HG03108 (cell line): ENCODE measurements around the gene TCN2.
"Not testable (repeated sequence)": the region's sequence is repeated elsewhere in the genome, so short reads cannot be mapped to it uniquely, and the experiment has no call there.

ENCODE experiments used
- ATAC-seq: cut with Tn5 transposase; IDR thresholded peaks from one replicate; pipeline ENCODE4 v1.9.1; 2021; ENCODE audit warnings: moderate library complexity; ENCODE audit not compliant: unreplicated experiment

TCN2 gene

DNA sequence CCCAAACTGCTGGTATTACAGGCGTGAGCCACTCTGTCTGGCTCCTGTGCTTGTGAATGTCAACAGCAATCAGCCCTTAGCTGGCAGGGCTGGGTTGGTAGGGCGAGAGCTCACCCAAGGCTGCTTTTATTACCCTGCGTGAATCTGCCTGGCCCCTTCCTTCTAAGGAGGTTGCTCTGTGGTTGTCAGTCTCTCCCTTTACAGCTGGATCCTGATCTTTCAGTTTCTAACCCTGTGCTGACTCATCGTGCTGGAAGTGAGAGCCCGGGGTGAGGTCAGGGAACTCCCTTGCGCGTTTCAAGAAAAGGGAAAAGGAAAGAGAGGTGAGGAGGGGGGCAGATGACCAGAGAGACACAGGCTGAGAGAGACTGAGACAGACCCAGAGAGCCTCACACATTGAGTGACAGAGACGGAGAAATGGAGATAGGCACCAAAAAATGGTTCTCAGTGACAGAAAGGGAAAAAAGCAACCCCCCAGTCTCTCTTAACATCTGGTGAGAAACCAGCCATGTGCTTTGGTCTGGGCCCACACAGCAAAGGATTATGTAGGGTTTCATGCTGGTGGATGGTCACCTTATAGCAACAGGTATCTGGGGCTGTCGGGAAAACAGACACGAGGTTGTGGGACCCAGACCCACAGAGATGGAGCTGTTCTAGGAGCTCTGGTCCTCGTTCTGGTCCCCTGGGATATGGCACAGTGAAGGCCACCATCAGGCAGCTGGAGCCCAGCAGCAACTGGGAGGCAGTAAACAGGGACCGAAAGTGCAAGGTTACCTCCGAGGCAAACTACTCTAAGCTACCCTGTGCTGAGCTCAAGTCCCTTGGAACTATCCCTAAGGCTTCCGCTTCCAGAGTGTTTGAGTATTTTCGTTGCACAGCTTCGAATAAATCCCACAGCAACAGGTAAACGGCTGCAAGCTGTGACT, 2.5 kb downstream of the TCN2 start:
- ATAC-seq, result peak; percentile 37

DNA sequence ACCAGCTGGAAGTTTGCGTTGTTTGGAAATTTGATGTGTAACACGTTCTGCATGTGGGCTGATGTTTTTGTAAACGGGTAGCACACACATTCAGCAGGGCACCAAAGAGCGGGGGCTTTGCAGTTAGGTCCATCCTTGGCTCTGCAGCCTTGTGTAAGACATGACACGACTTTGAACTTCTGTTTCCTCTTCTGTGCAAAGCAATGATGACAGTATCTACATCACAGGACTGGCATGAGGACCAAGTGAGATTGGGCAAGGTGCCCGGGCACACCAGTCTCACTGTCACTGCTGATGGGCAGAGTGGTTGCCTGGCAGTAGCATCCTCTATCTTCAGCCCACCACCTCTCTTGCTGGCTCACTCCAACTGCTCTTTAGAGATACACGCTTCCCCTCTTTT, 3.3 kb downstream of the TCN2 start:
- no peak for ATAC-seq

GRCh38 chr22:30611197-30611596, 4.2 kb downstream of the TCN2 start:
- ATAC-seq, result no peak

DNA sequence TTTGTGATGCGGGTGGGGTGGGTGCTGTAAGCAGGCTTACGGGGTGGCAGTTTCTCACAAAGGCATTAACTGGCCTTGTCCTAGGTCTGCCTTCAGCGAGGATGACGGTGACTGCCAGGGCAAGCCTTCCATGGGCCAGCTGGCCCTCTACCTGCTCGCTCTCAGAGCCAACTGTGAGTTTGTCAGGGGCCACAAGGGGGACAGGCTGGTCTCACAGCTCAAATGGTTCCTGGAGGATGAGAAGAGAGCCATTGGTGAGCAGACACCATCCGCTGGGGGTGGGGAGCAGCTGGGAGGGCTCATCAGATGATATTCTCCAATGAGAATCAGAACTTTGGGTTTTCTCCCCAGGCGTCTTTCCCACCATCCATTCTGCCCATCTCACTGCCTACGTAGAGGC, 5.8 kb downstream of the TCN2 start:
- ATAC-seq, result no peak

- ATAC-seq, result no peak
Measured at GRCh38 chr22:30614268-30614667, 7.3 kb downstream of the TCN2 start.

GRCh38 chr22:30614879-30615278, 7.9 kb downstream of the TCN2 start:
- ATAC-seq, result no peak

DNA sequence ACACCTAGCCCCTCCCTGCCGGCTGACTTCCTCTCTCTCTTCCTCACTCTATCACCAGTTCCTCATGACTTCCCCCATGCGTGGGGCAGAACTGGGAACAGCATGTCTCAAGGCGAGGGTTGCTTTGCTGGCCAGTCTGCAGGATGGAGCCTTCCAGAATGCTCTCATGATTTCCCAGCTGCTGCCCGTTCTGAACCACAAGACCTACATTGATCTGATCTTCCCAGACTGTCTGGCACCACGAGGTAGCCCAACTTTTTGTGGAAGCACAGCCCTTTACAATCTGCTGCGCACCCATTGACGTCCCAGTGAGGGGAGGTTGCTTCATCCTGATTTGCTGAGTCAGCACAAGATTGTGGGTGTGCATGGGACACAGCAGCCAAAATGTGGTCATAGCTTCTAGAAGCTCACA, 8.6 kb downstream of the TCN2 start:
- no peak for ATAC-seq

- ATAC-seq, result no peak
Measured at GRCh38 chr22:30617819-30618218, 10.8 kb downstream of the TCN2 start.

- not testable (repeated sequence) for ATAC-seq
Measured at GRCh38 chr22:30619909-30620308, 12.9 kb downstream of the TCN2 start.

DNA sequence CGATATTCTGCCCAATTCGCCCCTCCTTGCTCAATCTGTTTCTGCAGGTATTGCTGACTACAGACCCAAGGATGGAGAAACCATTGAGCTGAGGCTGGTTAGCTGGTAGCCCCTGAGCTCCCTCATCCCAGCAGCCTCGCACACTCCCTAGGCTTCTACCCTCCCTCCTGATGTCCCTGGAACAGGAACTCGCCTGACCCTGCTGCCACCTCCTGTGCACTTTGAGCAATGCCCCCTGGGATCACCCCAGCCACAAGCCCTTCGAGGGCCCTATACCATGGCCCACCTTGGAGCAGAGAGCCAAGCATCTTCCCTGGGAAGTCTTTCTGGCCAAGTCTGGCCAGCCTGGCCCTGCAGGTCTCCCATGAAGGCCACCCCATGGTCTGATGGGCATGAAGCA, 19.4 kb downstream of the TCN2 start:
- ATAC-seq, result no peak

- ATAC-seq, result no peak
Measured at GRCh38 chr22:30627471-30627870, 20.5 kb downstream of the TCN2 start.

DNA sequence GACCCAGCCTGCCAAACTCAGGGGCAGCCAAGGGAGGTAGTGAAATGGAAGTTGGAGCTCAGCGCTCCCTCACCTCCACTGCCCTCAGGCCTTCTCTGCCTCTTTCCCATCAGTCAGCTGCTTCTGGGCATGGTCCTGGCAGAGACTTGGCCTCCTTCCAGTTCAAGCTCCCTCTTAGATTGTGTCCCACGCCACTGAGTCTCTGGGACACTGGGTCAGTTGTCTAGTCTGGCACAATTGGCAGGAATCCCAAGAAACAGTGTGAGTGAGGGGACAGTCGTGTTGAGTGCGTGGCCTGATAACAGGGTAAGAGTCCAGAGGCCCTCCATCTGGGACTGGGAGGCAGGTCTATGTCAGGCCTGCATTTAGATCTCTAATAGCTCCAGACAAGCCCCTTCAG, 21.5 kb downstream of the TCN2 start:
- ATAC-seq, result no peak

GRCh38 chr22:30631469-30631868, 24.5 kb downstream of the TCN2 start:
- ATAC-seq, result not testable (repeated sequence)

DNA sequence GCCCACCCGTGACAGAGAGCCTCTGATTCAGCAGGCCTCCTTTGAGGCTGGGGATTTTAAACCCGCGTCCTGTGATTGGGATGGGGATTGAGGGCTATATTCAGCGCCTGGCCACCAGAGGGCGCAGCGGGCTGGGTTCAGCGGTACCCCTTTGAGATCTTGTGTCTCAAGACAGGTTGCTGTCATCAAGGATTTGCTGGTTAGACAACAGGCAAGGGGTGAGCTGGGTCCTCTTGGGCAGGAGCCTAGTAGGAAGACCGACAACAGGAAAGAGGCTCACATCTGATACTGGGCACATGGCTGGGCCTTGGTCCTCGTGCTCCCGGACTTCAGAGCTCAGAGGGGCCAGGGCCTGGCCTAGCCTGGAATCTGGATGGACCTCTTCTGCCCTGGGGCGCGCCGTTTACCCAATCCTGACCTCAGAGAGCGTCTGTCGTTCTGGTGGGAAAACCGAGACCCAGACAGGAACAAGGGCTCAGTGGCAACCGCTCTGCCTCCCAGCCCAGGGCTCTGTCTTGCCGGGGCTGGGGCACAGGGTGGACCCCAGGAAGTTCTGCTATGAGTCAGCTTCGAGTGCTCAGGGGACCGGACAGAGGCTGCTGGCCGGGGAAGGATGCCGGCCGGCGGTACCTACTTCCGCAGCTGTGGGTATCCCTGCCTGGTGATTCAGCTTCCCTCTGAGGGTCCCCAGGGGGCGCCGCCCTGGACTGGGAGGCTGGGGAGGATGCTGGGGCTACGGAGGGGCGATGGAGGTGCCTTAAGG, 27.7 kb downstream of the TCN2 start:
- peak; percentile 52 for ATAC-seq

DNA sequence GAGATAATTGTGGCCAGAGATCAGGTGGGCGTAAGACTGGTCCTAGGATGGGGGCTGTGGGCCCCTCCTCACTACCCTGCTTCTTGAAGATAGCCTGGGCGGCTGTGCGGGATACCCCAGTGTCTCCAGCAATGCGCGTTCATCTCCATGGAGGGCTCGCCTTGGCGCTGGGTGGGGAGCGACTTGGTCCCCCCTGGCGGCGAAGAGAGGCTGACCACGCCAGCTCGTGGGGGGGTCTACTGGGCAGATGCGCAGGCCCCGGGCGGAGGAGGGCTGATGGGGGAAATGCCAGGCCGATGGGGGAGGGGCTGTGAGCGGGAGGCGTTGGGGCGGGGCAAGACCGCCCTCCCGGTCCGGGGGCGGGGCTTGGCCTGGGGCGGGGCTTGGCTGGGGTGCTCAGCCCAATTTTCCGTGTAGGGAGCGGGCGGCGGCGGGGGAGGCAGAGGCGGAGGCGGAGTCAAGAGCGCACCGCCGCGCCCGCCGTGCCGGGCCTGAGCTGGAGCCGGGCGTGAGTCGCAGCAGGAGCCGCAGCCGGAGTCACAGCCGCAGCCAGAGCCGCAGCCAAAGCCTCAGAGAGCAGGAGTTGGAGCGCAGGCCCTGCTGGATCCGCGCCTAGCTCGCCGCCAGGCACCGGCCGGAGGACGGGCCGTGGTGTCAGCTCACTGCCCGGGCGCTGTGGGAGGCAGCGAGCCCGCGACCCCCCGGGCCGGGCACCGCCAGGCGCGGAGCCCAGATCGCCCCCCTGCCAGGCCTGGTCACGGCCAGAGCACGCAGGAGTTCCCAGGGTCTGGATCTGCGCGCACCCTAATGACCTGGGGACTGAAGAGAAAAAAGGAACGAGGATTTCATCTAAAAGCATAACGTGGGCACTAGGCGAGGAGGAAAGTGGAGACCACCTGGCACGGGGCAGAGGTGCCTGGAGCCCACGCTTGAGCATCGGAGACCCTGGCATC, 28.6 kb downstream of the TCN2 start, which contains the start of gene SLC35E4:
Gene SLC35E4, plus strand, starts transcription at position 509 of the 953 bp plus-strand sequence. CDS start 670 bp downstream, outside the sequence.
- peak; percentile 65 for ATAC-seq

DNA sequence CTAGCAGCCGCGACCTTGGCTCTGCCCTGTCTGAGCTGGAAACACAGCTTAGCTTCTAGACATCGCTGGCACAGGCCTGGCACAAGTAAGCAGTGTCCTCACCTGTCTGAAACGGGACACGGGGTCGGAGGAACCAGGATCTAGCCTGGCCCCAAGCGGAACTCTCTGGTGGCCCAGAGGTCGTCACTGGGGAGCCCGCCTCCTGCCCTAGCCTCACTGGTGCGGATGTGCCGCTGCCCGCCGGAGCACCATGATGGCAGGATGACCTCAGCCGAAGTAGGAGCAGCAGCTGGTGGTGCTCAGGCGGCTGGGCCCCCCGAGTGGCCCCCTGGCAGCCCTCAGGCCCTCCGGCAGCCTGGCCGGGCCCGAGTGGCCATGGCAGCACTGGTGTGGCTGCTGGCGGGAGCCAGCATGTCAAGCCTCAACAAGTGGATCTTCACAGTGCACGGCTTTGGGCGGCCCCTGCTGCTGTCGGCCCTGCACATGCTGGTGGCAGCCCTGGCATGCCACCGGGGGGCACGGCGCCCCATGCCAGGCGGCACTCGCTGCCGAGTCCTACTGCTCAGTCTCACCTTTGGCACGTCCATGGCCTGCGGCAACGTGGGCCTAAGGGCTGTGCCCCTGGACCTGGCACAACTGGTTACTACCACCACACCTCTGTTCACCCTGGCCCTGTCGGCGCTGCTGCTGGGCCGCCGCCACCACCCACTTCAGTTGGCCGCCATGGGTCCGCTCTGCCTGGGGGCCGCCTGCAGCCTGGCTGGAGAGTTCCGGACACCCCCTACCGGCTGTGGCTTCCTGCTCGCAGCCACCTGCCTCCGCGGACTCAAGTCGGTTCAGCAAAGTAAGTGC, 29.5 kb downstream of the TCN2 start:
- no peak for ATAC-seq

DNA sequence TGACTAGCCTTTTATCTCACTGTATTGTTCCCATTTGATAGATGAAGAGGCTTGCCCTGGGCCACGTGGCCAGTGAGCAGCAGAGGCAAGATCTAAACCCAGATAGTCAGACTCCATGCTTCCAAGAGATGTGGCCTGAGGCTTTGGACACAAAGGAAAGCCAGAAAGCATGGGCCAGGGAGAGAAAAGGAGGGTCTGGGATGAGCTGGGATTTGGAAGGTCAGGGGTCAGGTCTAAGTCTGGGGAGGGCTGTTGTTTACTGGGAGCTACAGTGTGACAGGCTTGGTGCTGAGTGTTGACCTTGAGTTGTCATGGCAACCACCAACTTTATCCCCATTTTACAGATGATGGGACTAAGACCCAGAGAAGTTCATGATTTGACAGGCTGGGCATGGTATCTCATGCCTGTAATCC, 30.7 kb downstream of the TCN2 start:
- ATAC-seq, result no peak

DNA sequence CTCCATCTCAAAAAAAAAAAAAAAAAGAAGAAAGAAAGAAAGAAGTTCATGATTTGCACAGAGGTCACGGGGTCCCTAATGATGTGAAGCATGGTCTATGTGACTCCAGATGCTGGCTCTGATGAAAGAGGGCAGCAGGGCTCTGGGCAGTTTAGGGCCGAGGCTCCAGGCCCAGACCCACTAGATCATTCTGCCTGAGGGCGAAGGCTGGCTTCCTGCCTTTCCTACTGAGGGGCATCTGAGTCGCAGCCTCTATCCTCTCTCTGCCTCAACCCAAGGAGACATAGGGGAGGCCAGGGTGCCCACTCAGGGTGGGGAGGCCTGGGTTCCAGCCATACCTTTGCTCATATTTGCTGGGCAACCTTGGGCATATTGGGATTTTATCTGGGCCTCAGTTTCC, 33.4 kb downstream of the TCN2 start:
- ATAC-seq, result no peak

GRCh38 chr22:30640839-30641430, 34.0 kb downstream of the TCN2 start:
- no peak for ATAC-seq
